Measurements from ENCODE around the gene MAP7D3. TPM values are rescaled to one million over a fixed set of nuclear protein-coding genes. Genes with fewer than 3 reads are reported as not detected.

Gene MAP7D3
- total RNA-seq, 1 donor from 2014 or later, result 28.6 TPM

Other genes starting within 250 kb of the MAP7D3 start
- 4.5 and 8.1 TPM in 2 replicates for gene FHL1, start 103.9 kb downstream of the MAP7D3 start, total RNA-seq
- not detected in 2 replicates for gene ADGRG4, start 49.6 kb upstream of the MAP7D3 start, total RNA-seq
- not detected in 2 replicates for gene BRS3, start 236.5 kb upstream of the MAP7D3 start, total RNA-seq
- 43.8 and 47.3 TPM in 2 replicates for gene HTATSF1, start 246.2 kb upstream of the MAP7D3 start, total RNA-seq

Data from activated T-helper 2 cell treated with anti-CD3 and anti-CD28 coated beads, Interferon-gamma antibody, Interleukin-2, Interleukin-4, amounts not matched to agents 10 μg/mL and 5 μg/mL and 100 μg/mL, durations not matched to agents 14 hours and 24 hours and 36 hours (primary cell).